Esophagus squamous epithelium (tissue), 4 donors: Measurements from ENCODE around the gene GUK1. TPM values are rescaled to one million over a fixed set of nuclear protein-coding genes. Genes with fewer than 3 reads are reported as not detected.

Experiments used
- small RNA-seq, 4 donors: library from RNA; depleted of rRNA; stranded (forward); fragments of <200 nt; gene quantifications; one replicate each; pipeline ENCODE3, GENCODE V24; 2016
- total RNA-seq, 4 donors: library from RNA; depleted of rRNA; stranded (reverse); fragments of >200 nt; gene quantifications; one replicate each; pipeline ENCODE4 v1.1.0, GENCODE V29; 2016

GUK1 gene
- total RNA-seq, 4 donors from 2014 or later = 279 to 320 (median 302) TPM

Small RNA genes within 50 kb of the gene (small RNA-seq; reads per million reads assigned to genes)
- gene AL359510.1 = 0 reads per million in 4 donors

Other genes with a start within 250 kb of the GUK1 start
- 1 to 10 TPM; 1.7 to 5.9 (median 2.8) TPM for gene WNT9A, start 192.3 kb upstream of the GUK1 start, total RNA-seq
- gene WNT3A, start 133.3 kb upstream of the GUK1 start, total RNA-seq = 1 to 10 TPM in 2 of 4 donors, under 1 TPM in 2; 0.76 to 2.7 (median 1.3) TPM
- 100 to 1,000 TPM; 279 to 327 (median 319) TPM for gene ARF1, start 57.6 kb upstream of the GUK1 start, total RNA-seq
- 10 to 100 TPM in 3 of 4 donors, 1 to 10 TPM in 1; 8.5 to 21.3 (median 18.1) TPM for gene C1orf35, start 37.0 kb upstream of the GUK1 start, total RNA-seq
- 10 to 100 TPM; 33.8 to 62.2 (median 51.2) TPM for gene MRPL55, start 31.0 kb upstream of the GUK1 start, total RNA-seq
- 1 to 10 TPM in 1 of 4 donors, under 1 TPM in 3; 0.48 to 2.7 (median 0.66) TPM for gene GJC2, start 9.7 kb downstream of the GUK1 start, total RNA-seq
- 1 to 10 TPM; 4.8 to 9.1 (median 5.7) TPM for gene IBA57, start 25.5 kb downstream of the GUK1 start, total RNA-seq
- 10 to 100 TPM in 2 of 4 donors, 1 to 10 TPM in 2; 4.0 to 53.2 (median 13.8) TPM for gene OBSCN, start 67.8 kb downstream of the GUK1 start, total RNA-seq